ENCODE results near the gene RXRG. TPM values are rescaled to one million over a fixed set of nuclear protein-coding genes. Genes with fewer than 3 reads are reported as not detected.
A peak's percentile ranks its signal among the peaks of the same experiment; 100 is the strongest.

Gene RXRG
- total RNA-seq, 1 donor from 2014 or later, result 9.1 TPM

GRCh38 chr1:165389609-165390008, 55.3 kb downstream of the RXRG start:
- no peak overlapping the region for H3K27ac ChIP-seq
- peaks cover 12% of the 10 kb centered on the region for H3K27me3 ChIP-seq
- H3K9me3 ChIP-seq, result no peaks in the 10 kb centered on the region
- intact Hi-C loops (cut with DNase I), result loop anchor here (5.0 kb wide), 1 partner anchor 203 kb away; no protein-coding TSS in a partner anchor
- DNase-seq (no peak), ATAC-seq (no peak)
- peaks cover 7% of the 10 kb centered on the region for H3K4me1 ChIP-seq
- TF ChIP-seq CTCF (IDR thresholded peaks at IDR 0.05), result no peak
- no peaks in the 10 kb centered on the region for H3K36me3 ChIP-seq
- H3K4me3 ChIP-seq, result no peak overlapping the region

GRCh38 chr1:165387961-165388360, 57.0 kb downstream of the RXRG start:
- Histone ChIP-seq H3K4me1 (no peaks in the 10 kb centered on the region), H3K4me3 (no peak overlapping the region), H3K27ac (no peak overlapping the region), H3K36me3 (no peaks in the 10 kb centered on the region), H3K9me3 (no peaks in the 10 kb centered on the region), H3K27me3 (peaks cover 12% of the 10 kb centered on the region)
- TF ChIP-seq CTCF (IDR thresholded peaks at IDR 0.05), result no peak
- DNase-seq (no peak), ATAC-seq (no peak)
- intact Hi-C loops (cut with DNase I), result no loop called here

GRCh38 chr1:165387505-165387904, 57.4 kb downstream of the RXRG start:
- Histone ChIP-seq H3K9me3 (no peaks in the 10 kb centered on the region), H3K27ac (no peak overlapping the region), H3K4me3 (no peak overlapping the region), H3K4me1 (no peaks in the 10 kb centered on the region), H3K27me3 (peaks cover 12% of the 10 kb centered on the region), H3K36me3 (no peaks in the 10 kb centered on the region)
- TF ChIP-seq CTCF (IDR thresholded peaks at IDR 0.05), result no peak
- intact Hi-C loops (cut with DNase I), result no loop called here
- DNase-seq, result no peak
- ATAC-seq, result no peak

- Histone ChIP-seq H3K27ac (no peak overlapping the region), H3K36me3 (no peaks in the 10 kb centered on the region), H3K4me3 (no peak overlapping the region), H3K9me3 (no peaks in the 10 kb centered on the region), H3K4me1 (no peaks in the 10 kb centered on the region), H3K27me3 (peaks cover 11% of the 10 kb centered on the region)
- ATAC-seq (no peak), DNase-seq (no peak)
- intact Hi-C loops (cut with DNase I), result no loop called here
- TF ChIP-seq CTCF (IDR thresholded peaks at IDR 0.05), result no peak
Measured at GRCh38 chr1:165383599-165384405, 61.1 kb downstream of the RXRG start.

- H3K4me3 ChIP-seq, result no peak overlapping the region
- no peak overlapping the region for H3K27ac ChIP-seq
- H3K9me3 ChIP-seq, result no peaks in the 10 kb centered on the region
- no peaks in the 10 kb centered on the region for H3K36me3 ChIP-seq
- peaks cover 3% of the 10 kb centered on the region for H3K27me3 ChIP-seq
- no peak for DNase-seq
- peak; percentile 48 for ATAC-seq
- intact Hi-C loops (cut with DNase I), result no loop called here
- no peaks in the 10 kb centered on the region for H3K4me1 ChIP-seq
- TF ChIP-seq CTCF (IDR thresholded peaks at IDR 0.05), result no peak
Measured at GRCh38 chr1:165383067-165383466, 61.9 kb downstream of the RXRG start.

All from upper lobe of right lung (tissue), 1 donor.